HG03354 (cell line): Measurements from ENCODE around the gene SCRN1.
"Not testable (repeated sequence)": the region's sequence is repeated elsewhere in the genome, so short reads cannot be mapped to it uniquely, and the experiment has no call there.

Experiments used
- ATAC-seq: cut with Tn5 transposase; IDR thresholded peaks from one replicate; pipeline ENCODE4 v1.9.1; 2021; ENCODE audit warnings: mild to moderate bottlenecking; ENCODE audit not compliant: unreplicated experiment, poor library complexity, severe bottlenecking

Gene SCRN1

DNA sequence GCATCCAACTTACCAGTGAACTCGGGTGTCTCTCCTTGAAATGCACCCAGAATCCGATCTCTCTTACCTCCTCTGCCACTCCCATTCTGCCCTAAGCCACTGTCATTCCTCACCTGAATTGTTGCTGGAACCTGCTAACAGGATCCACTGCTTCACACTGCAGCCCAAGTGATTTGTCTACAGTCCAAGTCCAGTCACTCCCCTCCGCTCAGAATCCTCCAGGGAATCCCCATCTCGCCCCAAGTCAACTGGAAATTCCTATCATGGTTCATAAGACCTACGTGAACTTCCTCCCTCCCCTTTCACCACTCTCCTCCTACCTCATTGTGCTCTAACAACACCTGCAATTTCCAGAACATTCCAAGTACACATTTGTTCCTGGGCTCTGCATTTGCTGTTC, 91.3 kb downstream of the SCRN1 start:
- no peak for ATAC-seq

GRCh38 chr7:29896685-29897411, 92.8 kb downstream of the SCRN1 start:
- ATAC-seq, result no peak

GRCh38 chr7:29895559-29895958, 94.0 kb downstream of the SCRN1 start:
- no peak for ATAC-seq

DNA sequence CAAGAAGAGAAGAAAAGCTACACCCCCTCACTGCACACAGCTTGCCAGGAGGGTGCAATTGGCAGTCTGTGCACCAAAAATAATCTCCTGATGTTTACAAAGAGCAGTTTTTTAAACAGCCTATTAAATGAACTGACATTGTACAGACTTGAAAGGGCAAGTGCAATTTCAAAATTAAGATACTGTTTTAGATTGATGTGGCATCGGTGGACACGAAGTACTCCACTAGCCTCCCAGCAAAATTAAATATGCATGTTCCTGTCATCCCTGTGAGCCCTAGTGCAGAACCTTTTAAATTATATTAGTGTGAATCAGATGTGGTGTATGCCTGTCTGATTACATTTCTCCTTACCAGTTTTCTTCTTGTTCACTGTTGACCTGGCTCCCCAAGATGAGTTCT, 95.3 kb downstream of the SCRN1 start:
- no peak for ATAC-seq

DNA sequence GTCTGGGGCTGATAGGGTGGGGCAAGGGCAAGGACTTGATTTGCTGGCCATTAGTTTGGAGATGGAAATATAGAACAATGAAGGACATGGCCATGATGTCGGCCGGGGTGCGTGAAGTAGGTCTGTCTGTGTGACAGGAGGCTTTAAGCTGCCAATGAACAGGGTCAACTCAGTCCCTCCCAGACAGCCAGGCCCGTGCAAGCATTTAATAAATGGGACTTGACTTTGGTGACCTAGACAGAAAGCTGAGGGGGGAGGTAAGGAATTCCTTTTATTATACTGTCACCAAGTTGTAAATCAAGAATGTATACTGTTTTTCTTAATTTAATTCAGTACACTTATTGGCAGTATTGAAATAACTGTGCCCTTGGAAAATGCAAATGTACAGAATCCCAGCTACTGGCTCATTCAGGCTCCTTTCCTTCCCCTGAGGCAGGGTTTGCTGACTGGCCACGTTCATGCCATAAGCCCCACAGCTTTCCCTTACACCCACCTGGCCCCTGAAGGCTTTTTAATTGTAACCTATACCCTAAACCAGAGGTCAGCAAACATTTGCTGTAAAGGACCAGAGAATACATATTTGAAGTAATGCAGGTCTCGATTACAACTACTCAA, 96.1 kb downstream of the SCRN1 start:
- ATAC-seq, result no peak

GRCh38 chr7:29892231-29892630, 97.4 kb downstream of the SCRN1 start:
- ATAC-seq, result no peak

GRCh38 chr7:29891766-29892165, 97.8 kb downstream of the SCRN1 start:
- no peak for ATAC-seq

DNA sequence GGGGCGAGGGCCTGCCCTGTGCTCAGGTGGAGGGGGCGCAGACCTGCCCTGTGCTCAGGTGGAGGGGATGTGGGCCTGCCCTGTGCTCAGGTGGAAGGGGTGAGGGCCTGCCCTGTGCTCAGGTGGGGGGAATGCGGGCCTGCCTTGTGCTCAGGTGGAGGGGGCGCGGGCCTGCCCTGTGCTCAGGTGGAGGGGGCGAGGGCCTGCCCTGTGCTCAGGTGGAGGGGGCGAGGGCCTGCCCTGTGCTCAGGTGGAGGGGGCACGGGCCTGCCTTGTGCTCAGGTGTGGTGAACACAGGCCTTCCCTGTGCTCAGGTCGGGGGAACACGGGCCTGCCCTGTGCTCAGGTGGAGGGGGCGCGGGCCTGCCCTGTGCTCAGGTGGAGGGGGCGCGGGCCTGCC, 98.8 kb downstream of the SCRN1 start:
- not testable (repeated sequence) for ATAC-seq

DNA sequence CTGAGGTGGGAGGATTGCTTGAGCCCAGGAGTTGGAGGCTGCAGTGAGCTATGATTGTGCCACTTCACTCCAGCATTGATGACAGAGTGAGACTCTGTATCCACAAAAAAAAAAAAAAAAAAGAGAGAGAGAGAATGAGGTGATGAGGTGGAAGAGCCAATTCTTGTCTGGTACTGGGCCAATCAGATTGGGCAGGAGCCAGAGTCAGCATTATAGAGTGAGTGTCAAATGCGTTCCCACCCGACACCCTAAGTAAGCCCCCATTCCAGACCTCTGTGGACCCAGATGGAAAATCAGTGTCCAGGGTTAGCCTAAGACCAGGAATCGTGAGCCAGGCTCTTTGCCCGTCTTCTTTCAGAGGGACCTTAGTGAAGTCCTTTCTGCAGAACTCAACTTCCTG, 99.3 kb downstream of the SCRN1 start:
- no peak for ATAC-seq

DNA sequence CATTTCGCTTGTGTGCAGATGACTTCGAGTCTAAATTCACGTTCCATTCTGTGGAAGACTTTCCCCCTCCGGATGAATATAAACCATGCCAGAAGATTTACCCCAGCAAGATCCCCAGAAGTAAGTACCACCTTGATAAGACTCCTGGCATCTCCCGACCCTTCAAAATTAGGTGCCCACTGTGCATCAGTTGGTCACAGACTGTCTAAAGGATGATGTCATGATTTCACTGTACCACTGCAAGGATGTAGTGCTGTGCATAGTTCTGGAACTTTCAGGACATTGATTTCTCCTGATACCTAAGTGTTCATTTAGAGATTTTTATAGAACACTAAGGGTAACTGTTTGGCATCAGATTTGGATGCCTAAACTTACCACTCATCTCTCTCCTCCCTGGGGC, 100.3 kb downstream of the SCRN1 start:
- ATAC-seq, result no peak

DNA sequence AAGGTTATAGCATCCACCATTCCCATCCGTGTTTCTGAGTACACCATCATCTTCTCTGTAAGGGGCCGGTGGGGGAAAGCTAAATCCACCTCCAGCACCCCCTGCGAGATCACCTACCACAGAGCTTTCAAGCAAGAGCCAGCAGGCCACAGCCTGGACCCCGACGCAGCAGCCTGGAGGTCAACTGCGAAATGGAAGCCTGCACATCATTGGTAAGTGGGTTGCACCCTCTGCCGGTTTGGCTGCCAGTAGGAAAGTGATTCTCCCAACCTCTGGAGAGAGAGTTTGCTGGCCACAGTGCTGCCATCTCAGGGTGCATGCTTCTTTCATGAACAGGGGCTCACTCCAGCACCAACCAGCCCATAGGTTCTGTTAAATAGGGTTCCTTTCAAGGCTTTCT, 101.6 kb downstream of the SCRN1 start:
- ATAC-seq, result no peak

DNA sequence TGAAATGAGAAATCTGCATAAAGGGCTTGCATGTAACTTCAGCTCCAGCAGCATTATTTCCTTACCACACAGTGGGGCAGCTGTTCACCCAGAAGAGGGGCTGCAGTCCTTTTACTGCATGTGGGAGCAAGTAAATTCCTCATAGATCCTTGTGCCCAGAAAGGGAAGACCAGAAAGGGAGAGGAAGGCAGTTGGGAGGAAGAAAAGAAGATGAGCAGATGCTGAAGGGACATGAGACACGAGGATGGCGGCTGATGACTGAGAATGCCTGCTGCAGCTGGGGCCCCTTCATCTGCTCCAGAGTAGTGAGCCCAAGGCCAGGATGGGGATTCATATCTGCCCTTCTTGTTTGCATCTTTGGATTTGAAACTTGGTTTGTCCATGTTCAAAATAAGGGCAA, 102.8 kb downstream of the SCRN1 start:
- no peak for ATAC-seq

DNA sequence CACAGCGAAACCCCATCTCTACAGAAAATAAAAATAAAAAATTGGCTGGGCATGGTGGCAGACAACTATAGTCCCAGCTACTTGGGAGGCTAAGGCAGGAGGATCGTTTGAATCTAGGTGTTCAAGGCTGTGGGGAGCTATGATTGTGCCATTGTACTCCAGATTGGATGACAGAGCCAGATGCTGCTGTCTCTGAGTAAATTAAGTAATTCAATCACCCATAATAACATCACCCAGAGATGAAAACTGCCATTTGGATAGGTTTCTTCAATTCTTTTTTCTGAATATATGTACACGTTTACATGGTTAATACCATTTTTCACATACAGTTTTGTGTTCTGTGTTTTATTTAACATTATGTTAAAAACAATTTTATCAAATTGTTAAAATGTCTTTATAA, 104.0 kb downstream of the SCRN1 start:
- no peak for ATAC-seq

GRCh38 chr7:29884399-29885272, 105.0 kb downstream of the SCRN1 start:
- ATAC-seq, result no peak

- ATAC-seq, result no peak
Observed at GRCh38 chr7:29883462-29884398, 105.9 kb downstream of the SCRN1 start.

DNA sequence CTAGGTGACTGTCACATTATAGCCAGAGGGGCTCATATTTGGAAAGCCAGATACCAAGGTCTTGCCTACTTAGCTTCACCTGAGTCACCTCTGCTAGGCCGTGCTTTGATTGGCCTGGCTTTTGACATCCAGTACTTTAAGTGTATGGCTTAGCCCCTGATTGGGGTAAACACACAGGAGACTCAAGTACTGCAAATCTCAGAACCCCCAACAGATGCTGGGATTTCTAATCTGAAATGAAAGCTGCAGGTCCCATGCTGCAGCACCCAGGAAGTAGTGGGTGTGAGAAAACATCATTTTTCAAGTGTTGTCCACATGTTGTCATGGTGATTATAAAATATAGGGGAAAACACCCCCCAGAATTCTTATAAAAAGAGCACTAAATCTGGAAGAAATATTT, 107.1 kb downstream of the SCRN1 start:
- no peak for ATAC-seq

DNA sequence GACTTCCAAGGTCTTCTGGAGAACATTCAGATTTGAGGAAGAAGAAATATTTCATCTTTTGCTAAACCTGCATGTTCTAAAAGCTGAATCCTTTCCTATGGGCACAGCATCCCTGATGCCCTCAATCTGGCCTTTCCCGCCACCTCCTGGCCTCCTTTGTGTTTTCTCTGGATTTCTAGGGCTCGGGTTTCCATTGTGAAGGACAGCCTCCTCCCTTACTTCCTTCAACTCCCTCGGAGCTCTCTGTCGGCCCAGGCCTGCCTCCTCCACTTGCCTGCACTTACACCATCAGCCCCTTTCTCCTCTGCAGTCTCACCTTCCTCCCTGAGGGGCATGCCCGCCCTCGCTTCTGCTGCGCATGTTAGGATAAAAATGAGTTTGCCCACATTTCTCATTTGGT, 107.9 kb downstream of the SCRN1 start:
- ATAC-seq, result no peak

DNA sequence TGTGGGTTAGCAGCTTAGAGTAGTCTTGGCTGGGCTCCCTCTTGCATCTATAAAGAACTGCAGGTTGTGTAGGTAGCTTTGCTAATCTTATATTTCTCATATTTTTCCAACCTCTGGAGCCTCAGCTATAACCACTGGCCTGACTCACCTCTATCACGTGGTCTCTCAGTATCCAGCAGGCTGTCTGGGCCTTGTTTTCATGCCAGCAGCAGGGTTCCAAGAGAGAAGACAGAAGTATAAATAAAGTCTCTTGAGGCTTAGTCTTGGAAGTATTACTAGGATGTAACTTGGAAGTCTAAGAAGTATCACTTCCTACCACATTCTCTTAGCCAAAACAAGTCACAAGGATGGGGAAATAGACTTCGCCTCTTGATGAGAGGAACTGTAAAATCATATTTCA, 110.0 kb downstream of the SCRN1 start:
- ATAC-seq, result no peak

- ATAC-seq, result no peak
Observed at GRCh38 chr7:29878081-29878688, 111.4 kb downstream of the SCRN1 start.
